GM19025 (cell line): Measurements from ENCODE around the gene BUD13.
"Not testable (repeated sequence)": the region's sequence is repeated elsewhere in the genome, so short reads cannot be mapped to it uniquely, and the experiment has no call there.

ENCODE experiments used
- ATAC-seq: cut with Tn5 transposase; IDR thresholded peaks from one replicate; pipeline ENCODE4 v1.9.1; 2021; ENCODE audit warnings: mild to moderate bottlenecking, low read depth, moderate library complexity; ENCODE audit not compliant: unreplicated experiment

Gene BUD13

GRCh38 chr11:116772443-116773202, at the start of gene BUD13:
TSS of gene BUD13 (minus strand) at chr11:116772987. CDS start at chr11:116772964, 23 bp downstream.
- ATAC-seq, result peak; percentile 77

DNA sequence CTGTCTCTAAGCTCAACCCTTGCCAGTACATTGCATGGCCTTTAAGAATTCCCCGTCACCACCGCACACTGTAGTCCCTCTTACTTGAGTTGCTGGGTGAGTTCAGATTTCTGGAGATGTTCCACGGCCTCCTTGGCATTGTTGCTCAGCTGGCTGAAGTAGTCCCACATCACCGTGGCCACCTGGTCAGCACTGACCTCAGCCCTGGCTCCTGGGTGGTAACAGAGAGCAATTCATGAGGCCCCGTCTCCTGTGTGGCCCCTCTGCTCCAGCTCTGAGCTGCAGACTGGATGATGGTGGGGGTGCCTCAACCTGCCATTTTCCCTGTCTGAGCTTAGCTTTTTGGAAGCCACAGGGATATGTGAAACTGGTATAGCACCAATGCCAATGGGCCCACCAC, 49.8 kb upstream of the BUD13 start:
- ATAC-seq, result no peak

GRCh38 chr11:116821050-116821918, 48.5 kb upstream of the BUD13 start:
- ATAC-seq, result no peak

DNA sequence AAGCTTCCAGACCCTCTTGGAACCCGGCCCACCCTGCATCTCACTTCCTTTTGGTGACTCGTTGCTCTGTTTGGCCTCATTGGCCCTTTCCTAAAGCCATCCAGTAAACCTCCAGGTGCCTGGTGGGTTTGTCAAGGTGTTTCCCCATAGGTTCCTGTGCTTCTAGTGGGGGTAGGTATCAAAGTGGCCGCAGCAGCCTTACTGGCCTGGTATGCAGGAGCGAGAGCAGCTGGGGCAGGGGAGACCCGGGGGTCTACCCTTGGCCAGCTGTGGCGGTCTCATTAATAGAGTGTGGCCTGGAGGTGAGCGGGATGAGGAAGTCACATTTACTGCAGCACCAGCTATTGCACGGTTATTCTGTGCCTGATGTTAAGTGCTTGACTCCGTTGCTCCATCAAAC, 46.3 kb upstream of the BUD13 start:
- no peak for ATAC-seq

DNA sequence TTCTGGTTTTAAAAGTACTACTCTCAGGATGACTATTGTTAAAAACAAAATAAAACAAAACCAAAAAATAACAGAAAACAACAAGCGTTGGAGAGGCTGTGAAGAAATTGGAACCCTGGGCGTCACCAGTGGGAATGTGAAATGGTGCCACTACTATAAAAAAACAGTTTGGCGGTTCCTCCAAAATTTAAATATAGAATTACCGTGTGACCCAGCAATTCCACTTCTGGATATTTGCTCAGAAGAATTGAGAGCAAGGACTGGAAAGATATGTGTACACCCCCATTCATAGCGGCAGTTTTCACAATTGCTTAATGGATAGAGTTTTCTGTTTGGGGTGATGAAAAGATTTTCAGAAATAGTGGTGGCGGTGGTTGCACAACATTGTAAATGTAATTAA, 41.7 kb upstream of the BUD13 start:
- no peak for ATAC-seq

DNA sequence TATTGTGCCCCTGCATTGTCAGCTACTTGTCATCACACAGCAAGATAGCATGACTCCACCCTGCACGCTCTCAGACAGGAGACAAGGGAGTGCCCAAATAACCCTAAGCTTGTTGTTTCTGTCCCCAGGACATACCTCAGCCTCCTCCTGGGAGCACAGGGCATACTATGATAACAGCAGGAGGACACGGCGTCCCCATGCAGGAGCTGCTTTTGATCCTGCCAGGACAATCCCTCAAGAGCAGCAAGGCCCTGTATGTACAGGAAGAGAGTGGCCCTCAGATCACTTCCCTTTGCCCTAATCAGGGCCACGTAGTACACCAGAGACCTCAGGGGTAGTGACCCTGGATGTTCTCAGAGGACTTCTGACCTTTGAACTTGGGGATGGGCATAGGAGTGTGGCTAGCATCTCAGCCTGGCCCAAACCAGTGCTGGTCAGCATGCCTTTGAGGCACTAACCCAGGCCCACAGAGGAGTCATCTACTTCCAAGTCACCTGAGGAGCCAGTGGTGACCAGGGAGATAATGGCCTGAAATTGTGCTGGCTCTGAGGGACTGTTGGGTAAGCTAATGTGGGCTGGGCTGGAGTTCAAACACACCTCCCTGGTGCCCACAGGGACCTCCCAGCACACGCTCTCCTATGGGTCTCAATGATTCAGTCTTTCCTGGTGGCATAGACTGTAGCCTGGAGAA, 41.1 kb upstream of the BUD13 start:
- no peak for ATAC-seq

DNA sequence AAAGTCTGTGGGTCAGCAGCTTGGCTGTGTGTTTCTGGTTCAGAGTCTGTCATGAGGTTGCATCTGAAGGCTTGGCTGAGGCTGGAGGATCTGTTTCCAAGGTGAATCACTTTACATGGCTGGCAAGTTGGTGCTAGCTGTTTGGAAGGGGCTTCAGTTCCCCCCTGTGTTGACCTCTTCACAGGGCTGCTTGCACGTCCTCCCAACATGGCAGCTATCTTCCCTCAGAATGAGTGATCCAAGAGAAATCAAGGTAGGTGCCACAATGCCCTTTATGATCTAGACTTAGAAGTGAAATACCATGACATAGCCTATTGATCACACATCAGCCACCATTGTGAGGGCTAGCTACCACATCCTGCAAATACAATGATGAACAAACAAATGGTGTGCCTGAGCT, 40.4 kb upstream of the BUD13 start:
- ATAC-seq, result no peak

- no peak for ATAC-seq
These were observed 39.3 kb upstream of the BUD13 start for GRCh38 chr11:116812109-116812508.

GRCh38 chr11:116811194-116811593, 38.4 kb upstream of the BUD13 start:
- ATAC-seq, result no peak

- ATAC-seq, result no peak
These were observed 35.7 kb upstream of the BUD13 start for GRCh38 chr11:116808262-116809175.

DNA sequence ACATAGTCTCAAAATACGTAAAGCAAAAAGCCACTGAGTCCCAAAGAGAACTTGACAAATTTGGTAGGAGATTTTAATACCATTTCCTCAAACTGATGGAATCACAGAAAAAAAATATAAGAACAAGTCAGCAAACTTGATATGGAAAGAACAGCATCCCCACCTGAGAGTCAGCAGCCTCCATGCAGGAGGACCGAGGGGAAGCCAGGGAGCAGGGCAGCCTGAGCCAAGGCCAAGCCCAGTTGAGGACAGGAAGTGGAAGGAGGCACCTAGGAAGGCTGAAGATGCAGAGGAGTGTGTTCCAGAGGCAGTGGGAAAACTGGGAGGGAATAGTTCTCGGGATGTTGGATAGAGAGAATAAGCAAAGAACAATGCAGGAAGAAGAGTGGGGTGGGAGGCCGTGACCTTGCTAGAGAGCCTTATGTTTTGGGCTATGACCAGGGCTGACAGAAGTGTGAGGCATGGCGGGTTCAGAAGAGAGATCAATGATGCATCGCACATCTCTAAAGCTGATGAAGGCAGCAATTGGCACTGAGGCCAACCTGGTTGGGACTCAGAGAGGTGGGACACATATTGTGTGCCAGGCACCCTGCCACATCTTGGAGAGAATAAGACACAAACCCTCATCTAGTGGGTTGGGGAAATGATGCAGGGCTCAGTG, 34.9 kb upstream of the BUD13 start:
- no peak for ATAC-seq

DNA sequence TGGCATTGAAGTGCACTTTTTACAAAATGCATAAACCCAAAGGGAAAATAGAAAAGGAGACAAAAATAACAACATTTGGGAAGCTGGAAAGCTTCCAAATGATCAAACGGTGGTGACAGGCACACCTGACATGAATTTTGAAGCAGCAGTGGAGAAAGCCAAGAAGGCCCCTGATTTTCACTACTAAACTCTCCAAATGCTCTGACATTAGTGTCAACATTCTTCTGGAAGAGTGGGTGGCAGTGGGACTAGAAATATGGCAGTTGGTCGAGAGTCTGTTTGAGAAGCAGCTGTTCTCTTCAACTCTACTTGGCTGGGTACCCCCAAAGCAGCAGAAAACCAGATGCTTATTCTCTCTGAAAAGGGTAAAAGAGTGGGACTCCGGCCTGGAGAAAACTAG, 31.2 kb upstream of the BUD13 start:
- no peak for ATAC-seq

- ATAC-seq, result not testable (repeated sequence)
These were observed 28.9 kb upstream of the BUD13 start for GRCh38 chr11:116801662-116802061.

GRCh38 chr11:116800610-116801009, 27.8 kb upstream of the BUD13 start:
- ATAC-seq, result no peak

DNA sequence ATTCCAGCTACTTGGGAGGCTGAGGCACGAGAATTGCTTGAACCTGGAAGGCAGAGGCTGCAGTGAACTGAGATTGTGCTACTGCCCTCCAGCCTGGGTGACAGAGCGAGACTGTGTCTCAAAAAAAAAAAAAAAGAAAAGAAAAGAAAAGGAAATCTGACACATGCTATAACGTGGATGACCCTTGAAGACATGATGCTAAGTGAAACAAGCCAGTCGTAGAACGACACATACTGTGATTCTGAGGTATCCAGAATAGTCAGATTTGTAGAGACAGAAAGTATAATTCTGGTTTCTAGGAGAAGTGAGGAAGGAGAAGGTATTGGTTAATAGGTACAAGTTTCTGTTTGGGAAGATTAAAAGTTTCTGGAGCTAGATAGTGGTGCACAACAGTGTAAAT, 25.6 kb upstream of the BUD13 start:
- ATAC-seq, result no peak

DNA sequence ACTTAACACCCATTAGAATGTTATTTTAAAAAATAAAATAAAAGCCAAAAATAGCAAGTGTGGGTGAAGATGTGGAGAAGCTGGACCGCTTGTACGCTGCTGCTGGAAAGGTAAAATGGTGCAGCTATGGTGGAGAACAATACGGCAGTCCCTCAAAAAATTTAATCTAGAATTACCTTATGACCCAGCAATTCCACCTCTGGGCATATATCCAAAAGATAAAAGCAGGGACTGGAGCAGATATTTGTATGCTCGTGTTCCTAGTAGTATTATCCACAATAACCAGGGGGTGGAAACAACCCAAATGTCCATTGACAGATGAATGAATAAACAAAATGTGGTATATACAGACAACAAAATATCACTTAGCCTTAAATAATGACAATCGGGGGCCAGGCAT, 25.0 kb upstream of the BUD13 start:
- ATAC-seq, result no peak

- no peak for ATAC-seq
These were observed 23.8 kb upstream of the BUD13 start for GRCh38 chr11:116796548-116796947.

DNA sequence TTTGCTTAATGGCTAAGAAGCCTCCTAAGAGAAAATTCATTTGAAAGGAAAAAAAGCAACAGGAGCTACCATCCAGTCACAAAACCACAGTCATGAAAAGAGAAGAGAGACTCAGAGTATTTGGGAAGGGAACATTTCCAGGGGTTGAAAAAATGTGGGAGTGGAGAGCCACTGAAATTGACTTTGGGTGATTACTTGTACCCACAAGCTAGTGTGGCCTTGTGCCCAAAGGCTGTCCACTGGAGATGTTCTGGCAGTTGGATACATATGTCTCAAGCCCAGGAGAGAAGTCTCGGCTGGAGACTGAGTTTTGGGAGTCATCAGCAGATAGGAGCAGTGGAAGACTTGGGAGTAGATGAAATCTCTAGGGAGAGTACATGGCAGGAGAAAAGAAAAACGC, 22.1 kb upstream of the BUD13 start:
- ATAC-seq, result no peak

DNA sequence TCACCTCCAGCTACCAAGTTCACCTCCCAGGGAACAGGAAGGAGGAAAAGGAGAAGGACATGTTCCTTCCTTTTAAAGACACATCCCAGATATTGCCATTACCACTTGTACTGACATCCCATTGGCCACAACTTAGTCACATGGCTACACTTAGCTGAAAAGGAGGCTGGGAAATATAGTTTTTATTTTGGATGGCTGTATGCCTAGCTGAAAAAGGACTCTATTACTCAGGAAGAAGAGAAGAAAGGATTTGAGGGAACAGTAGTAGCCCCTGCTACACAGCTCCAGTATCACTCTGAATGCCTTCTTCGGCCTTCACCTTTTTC, 20.9 kb upstream of the BUD13 start:
- no peak for ATAC-seq
